HG02840 (cell line): ENCODE measurements around the gene GEMIN7.
A peak's percentile ranks its signal among the peaks of the same experiment; 100 is the strongest.

ENCODE experiments used
- ATAC-seq: cut with Tn5 transposase; IDR thresholded peaks from one replicate; pipeline ENCODE4 v1.9.1; 2021; ENCODE audit warnings: mild to moderate bottlenecking, moderate library complexity, moderate number of reproducible peaks; ENCODE audit not compliant: unreplicated experiment, low FRiP score

GEMIN7 gene

DNA sequence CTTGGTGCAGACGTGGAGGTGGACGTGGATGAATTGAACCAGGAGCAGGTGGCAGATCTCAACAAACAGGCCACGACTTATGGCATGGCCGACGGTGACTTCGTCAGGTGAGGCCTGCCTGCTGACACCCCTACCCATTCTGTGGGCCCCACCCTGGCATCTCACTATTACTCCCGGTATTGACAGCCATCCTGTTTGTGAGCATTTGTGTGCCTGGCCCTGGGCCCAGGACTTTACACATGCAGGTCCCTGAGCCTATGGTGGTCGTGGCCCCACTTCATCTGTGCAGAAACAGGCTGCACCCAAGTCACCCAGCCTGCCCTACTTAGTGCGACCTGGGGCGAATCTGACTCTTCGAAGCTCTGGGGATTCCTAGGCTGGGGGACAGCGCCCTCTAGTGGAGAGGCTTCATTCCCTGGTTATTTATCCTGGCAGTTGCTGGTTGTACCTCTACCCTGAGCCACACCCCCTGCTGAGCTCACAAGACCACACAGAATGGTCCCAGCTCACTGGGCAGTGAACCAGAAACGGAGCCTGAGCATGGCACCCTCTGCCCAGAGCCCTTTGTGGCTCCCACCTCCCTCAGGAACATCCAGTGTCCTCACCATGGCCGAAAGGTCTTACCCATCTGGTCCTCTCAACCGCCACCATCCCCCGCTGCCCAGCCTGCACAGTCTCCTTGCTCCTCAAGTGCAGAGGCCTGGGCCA, 19.6 kb upstream of the GEMIN7 start:
- ATAC-seq: no peak

DNA sequence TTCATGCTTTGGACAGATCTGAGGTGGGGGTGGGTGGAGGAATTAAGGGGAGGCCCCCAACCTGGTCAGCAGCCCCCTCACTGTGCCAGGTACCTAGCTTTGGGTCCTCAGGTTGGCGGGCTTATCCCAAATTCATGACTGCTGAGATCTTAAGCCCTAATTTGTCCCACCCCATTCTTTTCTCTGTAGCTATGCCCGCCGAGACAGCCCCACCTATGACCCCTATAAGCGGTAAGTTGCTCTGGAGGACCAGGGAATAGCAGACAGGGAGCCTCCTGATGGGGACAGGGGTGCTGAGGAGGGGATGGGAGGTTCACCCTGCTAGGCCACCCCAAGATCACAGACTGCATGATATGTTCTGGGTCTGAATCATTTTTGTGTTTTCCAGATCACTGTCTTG, 17.1 kb upstream of the GEMIN7 start:
- no peak for ATAC-seq

DNA sequence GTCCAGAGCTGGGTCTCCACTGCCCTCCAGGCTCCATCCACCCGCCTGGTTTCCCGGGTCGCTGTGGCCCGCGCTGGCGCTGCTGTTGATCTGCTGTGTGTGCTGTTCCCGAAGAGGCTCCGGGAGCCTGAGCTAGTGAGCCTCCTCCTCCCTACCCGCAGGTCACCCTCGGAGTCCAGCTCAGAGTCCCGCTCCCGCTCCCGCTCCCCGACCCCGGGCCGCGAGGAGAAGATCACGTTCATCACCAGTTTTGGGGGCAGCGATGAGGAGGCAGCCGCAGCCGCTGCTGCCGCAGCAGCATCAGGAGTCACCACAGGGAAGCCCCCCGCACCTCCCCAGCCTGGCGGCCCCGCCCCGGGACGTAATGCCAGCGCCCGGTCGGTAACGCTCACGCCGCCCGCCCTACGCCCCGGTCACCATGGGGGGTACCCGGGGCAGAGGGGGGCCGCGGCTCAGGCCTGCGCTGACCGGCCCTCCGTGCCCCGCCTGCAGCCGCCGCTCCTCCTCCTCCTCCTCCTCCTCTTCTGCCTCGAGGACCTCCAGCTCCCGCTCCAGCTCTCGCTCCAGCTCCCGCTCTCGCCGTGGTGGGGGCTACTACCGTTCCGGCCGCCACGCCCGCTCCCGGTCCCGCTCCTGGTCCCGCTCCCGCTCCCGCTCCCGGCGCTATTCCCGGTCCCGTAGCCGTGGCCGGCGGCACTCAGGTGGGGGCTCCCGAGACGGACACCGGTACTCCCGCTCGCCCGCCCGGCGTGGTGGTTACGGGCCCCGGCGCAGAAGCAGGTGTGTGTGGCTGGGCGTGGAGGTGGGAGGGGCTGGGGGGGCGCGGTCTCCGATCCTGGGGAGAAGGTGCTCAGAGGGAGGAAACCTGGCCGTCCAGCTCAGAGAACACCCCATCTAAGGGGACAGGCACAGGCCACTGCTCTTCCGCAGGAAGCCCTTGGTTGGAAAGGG, 14.9 kb upstream of the GEMIN7 start:
- ATAC-seq: no peak

DNA sequence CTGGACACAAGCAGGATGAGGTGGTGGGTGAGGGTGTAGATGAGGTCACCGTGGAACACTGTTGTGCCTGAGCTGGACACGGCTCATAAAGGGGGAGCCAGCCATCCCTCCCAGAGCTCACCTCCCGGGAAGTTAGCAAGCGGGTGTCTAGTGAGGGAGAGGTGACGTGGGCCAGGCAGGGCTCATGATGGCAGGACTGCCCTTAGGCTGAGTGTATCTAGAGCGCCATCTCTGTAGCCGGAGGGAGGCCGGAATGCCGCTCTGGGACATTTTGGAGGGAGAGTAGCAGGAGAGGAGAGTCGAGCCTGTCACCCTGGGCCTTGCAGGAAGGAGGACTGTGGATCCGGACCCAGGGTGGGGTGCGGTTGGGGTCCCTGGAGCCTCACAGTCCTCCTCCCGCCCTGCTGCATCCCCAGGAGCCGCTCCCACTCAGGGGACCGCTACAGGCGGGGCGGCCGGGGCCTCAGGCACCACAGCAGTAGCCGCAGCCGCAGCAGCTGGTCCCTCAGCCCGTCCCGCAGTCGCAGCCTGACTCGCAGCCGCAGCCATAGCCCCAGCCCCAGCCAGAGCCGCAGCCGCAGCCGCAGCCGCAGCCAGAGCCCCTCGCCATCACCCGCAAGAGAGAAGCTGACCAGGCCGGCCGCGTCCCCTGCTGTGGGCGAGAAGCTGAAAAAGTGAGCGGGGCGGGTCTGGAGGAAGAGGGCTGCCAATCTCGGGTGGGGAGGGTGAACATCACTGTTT, 12.0 kb upstream of the GEMIN7 start:
- ATAC-seq: no peak

DNA sequence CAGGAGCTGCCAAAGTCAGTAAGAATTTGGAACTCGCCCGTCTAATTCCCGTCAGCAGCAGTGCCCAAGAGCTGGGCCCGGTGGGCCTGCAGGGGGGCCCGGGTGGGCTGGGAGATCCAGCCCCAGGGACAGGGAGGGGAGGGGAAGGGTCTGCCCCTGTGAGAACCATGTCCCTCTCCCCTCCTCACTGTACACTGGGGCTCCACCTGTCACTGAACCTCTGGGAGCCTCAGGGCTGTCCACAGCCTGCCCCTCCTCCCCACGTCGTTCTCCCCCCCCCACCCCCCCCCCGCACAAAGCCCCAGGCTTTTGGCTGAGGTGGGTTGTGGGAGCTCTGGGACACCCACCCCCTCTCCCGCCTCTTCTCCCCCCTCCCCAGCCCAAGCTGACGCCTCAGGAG, 11.0 kb upstream of the GEMIN7 start:
- ATAC-seq: no peak

DNA sequence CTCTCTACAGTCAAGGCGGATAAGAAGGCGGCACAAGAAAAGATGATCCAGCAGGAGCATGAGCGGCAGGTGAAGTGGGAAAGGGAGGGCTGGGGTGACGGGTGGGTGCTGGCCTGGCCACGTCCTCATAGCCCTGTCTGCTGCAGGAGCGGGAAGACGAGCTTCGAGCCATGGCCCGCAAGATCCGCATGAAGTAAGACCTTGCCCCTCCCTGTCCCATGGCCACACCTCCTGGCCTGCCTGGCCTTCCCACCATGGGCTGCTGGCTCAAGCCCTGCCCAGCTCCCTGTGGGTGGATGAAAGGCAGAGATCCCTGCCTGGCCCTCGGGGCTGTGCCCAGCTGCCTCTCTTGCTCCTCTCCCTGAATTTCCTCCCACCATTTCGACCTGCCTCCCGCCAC, 10.0 kb upstream of the GEMIN7 start:
- no peak for ATAC-seq

DNA sequence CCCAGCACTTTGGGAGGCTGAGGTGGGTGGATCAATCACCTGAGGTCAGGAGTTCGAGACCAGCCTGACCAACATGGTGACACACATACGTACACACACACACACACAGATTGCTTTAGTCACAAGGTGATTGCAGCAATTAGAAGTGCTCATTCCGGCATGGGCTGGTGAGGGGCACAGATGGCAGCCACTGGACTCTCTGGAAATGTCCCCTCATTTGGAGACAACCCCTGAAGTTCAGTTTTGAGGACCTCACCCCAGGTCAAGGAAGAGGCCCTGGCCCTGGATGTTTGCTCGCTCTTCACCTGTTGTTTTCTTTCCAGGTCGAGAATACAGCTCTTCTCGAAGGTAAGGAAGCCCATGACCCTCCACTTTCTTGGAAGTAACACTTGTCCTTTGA, 8.8 kb upstream of the GEMIN7 start:
- no peak for ATAC-seq

DNA sequence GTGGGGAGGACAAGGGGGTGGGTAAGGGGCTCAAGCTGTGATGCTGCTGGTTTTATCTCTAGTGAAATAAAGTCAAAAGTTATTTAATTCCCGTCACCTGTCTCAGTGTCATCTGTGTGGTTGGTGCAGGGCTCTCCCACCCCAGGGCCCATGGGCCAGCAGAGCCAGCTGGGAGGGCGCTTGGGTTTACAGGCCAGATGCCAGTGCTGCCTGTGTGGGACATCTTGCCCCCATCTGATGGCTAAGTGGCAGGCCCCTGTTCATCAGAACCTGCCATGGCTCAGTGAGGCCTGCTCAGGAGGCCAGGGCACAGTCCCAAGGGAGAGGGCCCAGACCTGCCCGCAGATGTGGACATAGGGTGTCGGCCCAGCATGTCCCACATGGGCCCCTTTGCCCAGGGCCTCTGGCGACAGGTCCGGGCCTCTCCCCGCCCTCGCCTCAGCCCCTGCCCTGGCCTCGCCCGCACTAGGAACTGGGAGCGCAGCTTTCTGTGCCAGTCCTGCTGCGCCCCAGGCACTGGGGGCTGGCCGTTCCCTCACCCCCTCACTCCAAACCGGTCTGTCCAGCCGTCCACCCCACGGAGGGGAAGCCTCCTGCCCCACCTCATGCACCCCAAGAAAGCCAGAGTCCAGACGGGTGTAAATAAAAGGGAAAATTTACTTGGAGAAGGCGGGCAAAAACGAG, 8.1 kb upstream of the GEMIN7 start:
- ATAC-seq: no peak

DNA sequence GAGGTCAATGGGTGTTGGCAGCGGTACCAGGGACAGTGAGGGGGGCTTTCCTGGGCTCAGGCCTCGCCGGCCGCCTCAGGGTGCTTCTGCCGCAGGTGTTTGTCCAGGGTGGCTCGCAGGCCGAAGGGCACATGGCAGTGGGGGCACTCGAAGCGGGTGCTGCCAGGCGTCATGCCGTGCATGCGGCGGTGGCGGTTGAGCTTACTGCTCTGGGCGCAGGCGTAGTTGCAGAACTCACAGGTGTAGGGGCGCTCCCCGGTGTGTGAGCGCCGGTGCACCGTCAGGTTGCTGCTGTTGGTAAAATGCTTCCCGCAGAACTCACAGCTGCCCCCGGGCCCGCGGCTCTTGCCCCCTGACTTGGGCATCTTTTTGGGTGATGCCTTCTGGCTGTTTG, 7.5 kb upstream of the GEMIN7 start:
- ATAC-seq: no peak

DNA sequence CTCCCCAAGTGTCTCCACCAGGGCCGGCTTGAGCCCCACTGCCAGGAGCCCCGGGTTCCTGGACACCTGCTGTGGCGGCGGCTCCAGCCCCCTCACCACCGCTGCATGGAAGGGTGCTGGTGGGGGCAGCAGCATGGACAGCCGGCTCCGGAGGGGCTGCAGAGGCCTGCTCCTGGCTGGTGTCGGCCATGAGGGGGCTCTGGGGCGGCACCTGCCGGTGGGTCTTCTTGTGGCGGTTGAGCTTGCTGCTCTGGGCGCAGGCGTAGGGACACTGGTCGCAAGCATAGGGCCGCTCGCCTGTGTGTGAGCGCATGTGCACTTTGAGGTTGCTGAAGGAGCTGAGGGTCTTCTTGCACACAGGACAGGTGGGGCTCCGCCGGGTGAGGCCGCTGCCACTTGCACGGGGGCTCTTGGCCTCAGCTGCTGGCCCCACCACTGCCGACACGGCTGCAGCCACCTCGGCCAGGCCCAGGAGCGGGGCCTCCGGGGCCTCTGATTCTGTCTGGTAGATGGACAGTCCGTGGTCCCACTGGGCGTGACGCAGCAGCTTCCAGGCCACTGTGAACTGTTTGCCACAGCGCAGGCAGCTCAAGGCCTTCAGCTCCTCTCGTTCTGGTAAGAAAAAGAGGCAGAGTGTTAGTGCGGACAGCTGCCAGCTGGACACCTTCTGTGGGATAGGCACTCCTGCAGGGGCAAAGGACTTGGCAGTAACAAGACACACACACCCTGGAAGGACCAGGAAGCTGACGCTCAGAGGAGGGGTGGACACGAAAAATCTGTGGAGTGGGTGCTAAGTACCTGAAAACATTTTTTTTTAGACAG, 6.9 kb upstream of the GEMIN7 start:
- no peak for ATAC-seq

DNA sequence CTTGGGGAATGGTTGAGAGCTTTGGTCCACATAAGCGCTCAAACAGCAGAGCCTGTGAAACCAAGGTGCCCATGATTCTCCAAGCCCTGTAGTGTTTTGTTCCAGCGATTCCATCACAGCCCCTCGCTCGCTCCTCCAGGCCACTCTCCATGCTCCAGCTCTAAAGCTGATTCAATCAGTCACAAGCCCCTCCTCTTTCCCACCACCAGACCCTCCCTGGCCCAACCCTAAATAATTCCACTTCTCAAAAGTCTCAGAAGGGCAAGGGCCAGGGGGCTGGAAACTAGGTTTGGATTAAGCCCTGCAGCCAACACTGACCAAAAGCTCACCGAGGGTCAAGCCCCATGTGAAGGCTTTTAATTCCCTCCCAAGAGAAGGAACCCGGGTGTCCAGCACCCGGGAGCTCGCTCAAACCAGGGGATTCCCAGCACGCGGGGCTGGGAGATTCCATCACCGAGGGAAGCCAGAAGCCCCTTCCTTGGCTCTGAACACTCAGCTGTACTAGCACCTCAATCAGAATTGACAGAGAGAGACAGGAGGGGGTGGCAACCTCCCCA, 4.2 kb upstream of the GEMIN7 start:
- ATAC-seq: no peak

DNA sequence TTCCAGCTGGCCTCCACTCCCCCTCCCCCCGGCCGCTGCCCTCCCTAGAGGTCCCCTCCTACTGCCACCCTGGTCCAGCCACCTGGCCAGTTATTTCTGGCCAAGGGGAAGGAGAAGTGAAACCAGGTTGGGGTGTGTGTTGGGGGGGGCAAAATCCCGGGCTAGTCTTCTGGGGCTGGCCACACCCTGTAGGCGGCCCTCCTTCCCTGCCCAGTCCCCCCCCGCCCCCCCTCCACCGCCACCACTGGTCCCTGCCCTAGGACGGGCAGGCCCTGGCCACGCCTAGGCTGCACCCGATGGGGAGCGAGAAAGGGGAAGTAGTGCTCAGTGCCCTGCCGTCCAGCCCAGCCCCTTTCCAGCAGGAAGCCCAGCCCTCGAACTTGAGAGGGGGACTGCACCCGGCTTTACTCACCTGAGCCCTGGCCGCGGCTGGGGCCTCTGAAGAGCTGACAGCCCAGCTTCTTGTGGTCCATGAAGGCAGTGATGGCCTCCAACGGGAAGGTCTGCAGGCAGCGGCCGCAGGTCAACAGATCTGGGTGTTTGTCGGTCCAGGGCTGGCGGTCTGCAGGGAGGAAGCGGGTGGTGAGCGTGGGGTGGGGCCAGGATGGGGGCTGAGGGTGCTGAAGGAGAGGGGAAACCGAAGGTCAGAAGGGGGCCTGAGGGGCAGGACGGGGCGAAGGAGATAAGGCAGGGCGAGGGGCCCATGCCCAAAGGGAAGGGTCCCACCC, 3.6 kb upstream of the GEMIN7 start:
- peak; percentile 53 for ATAC-seq

DNA sequence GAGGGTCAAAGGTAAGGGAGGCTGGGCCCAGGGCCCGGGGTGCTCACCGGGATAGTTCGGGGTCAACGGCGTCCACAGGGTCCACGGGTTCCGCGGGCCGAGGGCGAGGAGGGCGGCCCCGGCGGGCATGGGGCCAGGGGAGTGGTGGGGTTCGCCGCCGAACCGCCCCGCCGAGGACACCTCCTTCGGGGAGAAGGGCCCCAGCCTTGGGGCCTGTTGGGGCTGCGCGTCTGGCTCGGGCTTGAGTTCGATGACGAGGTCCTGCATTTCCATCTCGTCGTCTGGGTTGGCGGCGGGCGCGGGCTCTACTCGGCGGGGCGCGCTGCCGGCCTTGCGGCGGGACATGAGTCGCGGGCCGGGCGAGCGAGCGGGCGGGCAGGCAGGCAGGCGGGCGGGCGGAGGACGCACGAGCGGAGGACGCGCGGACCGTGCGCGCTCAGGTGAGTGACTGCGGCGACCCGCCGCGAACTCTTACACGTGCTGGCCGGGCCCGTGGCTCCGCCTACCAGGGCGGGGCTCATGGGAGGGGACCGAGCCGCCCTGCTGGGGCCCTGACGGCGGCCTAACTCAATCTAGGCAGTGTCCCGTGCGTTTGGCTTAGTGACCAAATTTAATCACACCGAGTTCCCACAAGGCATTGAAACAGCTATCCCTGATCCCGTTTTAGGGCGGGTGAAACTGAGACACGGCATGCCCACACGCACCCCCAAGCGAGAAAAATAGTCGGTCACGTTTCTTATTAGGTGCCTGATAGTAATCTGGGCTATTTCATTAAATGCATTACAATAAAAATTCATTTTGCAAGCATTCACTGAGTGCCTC, 2.8 kb upstream of the GEMIN7 start, which contains the start of gene ZNF296:
Gene ZNF296 (minus strand): TSS at position 450 of the 822 bp plus-strand sequence. CDS start 105 bp downstream, at position 345.
- peak; percentile 40 for ATAC-seq

DNA sequence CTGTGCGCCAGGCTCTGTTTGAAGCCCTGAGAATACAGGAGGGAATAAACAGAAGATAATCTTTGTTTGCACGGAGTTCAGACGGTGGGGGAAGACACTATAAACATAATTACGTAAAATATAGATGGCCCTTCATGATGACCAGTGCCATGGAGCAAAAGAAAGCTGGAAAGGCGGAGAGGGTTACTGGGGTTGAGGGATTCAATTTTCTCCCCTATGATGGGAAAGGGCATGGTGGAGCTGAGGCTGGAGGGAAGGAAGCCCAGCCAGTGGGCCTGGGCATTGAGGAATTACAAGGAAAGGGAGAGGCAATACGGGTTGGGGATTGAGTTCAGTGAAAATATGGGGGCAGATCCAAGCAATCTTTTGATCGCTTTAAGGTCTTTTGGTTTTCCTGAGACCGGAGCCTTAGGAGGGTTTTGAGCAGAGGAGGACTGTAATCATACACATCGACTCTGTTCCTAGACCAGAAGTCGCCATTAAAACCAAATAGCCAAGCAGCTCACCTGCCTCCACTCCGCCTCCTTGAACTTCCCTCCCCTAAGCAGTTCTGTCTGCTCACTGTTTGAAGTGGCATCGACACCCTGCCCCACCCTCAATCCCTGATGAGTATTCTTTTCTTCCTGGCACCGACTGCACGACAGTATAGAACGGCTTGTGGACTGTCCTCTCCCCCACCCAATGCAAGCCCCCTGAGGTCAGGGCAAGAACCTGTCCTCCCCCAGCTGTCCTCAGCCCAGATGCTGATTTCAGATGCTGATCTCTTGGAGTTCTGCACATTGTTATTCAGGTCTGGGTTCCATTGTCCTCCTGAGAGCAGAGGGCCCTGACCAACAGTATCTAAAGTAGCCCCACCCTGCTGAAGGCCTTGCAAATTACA, 2.0 kb upstream of the GEMIN7 start:
- ATAC-seq: no peak

DNA sequence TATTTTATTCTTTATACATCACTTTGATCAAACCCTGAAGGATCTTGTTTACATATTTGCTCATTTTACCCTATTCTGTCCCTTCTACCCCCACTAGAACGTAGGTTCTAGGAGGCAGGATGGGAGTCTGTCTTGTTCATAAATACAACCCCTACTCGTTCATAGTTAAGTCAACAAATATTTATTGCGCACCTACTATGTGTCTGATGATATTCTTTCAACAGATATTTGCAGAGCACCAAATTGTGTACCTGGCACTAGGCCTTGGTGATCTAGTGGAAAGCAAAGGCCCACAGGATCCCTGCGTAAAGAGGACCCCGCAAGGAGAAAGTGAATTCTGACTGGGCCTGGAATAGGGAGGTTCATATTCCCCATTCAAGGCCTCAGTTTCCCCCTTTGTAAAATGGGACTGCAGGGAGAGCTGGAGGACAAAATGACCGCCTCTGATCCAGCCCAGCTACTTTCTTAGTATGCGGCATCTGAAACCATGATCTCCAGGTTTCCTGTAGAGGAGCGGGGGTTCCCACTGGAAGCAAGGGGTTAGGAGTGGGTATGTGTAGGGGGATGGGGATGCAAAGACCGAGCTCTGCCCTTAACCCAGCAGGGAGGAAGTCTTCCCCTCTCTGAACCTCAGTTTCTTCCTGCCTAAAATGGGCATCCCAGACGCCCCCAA, 534 bp upstream of the GEMIN7 start:
- no peak for ATAC-seq

DNA sequence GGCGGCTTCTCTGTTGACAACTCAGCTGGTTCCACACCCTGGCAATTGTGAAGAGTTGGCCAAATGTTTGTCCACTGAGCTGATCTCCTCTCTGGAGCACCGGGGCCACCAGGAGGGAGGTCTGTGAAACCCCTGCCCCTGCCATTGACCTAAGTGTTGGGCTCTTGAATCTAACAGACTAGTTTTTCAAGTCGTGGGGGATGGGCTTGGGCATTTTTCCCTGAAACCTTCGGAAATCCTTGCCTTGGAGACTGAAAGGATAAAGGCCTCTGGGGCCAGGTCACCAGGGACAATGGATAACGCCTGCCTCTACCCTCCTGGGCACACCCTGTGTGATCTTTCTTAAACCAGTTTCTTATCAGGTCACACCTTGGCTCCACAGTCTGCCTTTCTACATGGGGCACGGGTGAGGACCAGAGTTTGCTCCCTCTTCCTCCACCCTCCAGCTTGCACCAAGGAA, 881 bp downstream of the GEMIN7 start:
- ATAC-seq: no peak
